GM19452 (cell line): Measurements from ENCODE around the gene PIP4K2C.
"Not testable (repeated sequence)": the region's sequence is repeated elsewhere in the genome, so short reads cannot be mapped to it uniquely, and the experiment has no call there.

Experiments used
- ATAC-seq: cut with Tn5 transposase; IDR thresholded peaks from one replicate; pipeline ENCODE4 v1.9.1; 2021; ENCODE audit not compliant: unreplicated experiment

Gene PIP4K2C

DNA sequence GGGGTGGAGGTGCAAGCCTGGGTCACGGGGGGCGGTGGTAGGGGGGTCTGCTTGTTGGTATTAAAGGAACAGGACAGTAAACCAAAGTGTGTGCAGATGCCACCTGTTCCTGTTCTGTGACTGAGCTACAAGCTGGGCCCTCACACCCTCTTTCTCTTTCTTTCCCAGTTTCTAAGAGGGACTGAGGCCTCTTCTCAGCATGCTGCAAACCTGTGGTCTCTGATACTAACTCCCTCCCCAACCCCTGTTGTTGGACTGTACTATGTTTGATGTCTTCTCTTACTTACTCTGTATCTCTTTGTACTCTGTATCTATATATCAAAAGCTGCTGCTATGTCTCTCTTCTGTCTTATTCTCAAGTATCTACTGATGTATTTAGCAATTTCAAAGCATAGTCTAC lies 6.9 kb upstream of the PIP4K2C start:
- ATAC-seq, result no peak

DNA sequence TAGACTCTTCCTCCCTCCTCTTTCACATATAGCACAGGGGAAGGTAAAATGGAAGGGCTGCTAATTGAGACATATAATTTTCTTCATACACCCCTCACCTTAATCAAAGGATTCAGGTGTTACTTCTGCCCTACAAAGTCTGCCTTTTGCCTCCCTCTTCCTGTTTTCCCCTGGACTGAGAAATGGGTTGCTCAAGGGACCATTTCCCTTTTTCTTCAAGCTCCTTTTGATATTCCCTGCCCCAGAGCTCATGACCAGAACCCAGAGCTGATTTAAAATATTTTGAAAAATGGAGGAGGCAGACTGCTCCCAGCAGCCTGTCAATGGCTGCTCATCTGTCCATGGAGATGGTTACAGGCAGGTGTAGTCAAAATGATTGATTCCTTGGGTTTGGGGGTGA lies 6.3 kb upstream of the PIP4K2C start:
- no peak for ATAC-seq

DNA sequence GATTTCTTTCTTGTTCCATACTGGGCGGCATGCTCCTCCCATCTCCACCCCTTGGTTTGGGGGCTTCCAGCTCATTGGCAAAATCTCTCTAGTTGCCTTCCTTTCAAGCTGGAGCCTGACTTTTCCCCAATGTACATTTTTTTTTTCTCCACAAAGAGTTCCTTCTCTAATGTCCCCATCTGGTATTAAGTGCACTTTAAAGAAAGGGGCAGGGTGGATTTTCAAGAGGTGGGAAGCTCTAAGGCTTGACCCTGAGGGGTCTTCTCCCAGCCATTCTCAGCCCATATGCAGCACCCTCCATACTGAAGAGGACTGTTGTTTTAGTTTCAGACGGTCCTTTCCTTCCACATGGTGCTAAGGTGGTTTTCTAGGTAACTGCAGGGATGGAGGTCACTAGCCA lies 5.8 kb upstream of the PIP4K2C start:
- no peak for ATAC-seq

DNA sequence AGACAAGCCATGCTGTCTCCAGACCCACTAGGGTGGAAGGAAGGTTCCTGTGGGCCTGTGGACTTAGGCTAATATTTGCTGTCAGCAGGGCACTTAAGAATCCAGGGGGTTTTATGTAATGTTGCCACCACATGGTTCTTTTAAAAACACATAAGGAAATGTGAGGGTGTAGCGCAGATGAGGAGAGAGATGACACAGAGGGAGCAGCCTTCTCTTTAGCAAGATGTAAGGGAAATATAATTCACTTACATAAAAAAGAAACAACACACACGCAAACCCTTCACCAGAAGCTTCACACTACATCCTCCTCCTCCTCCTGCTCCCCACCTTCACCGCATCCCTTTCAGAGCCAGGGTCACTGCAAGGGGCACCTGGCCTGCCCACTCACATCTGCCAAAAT lies 4.9 kb upstream of the PIP4K2C start:
- ATAC-seq, result no peak

GRCh38 chr12:57586832-57587429 lies 4.1 kb upstream of the PIP4K2C start:
- ATAC-seq, result no peak

DNA sequence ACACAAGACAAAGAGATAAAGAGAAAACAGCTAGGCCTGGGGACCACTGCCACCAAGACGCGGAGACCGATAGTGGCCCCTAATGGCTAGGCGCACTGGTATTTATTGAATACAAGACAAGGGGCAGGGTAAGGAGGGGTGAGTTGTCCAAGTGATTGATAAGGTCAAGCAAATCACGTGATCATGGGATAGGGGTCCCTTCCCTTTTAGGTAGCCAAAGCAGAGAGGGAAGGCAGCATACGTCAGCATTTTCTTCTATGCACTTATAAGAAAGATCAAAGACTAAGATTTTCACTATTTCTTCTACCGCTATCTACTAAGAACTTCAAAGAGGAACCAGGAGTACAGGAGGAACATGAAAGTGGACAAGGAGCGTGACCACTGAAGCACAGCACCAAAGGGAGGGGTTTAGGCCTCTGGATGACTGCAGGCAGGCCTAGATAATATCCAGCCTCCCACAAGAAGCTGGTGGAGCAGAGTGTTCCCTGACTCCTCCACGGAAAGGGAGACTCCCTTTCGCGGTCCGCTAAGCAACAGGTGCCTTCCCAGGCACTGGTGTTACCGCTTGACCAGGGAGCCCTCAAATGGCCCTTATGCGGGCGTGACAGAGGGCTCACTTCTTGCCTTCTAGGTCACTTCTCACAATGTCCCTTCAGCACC lies 1.9 kb upstream of the PIP4K2C start:
- ATAC-seq, result not testable (repeated sequence)

DNA sequence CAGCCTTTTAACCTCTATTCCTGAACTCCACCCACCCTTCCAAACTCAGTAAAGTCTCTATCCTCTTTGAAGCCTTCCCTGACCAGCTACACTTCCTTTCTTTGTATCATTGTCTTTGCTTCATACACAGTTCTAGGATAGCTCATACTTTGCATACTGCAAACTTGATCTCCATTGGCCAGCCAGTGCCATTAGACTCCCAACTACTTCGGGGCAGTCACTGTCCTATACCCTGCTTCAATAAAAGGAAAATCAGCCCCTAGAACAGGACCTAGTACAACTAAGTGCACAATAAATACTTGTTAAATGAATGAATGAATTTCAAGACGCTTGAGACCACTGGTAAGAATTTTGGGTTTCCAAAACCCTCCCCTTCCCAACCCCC lies 521 bp upstream of the PIP4K2C start:
- ATAC-seq, result no peak

DNA sequence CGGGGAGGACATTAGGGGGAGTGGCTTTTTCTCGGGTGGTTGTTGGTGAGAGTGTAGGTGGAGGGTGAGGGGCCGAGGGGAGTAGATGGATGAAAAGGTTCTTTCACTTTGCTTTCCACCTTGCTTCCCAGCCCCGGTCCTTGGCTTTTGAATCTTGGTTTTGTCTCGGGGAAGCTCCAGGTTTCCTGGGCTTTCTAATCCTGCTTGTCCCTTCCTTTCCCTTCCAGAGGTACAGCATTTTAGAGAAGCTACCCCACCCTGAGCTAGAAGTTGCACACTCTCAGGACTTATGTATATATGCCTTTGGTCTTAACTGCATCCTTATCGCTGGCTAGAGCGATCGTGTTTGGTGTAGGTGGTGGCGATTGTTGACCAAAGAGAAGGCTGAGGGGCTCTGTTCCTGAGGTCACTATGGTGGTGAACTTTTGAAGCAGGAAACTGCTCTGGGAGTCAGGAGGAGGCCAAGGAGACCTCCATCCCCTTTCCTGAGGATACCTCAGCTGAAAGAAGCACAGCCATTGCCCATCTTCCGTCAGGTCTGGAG lies 862 bp downstream of the PIP4K2C start:
- no peak for ATAC-seq

DNA sequence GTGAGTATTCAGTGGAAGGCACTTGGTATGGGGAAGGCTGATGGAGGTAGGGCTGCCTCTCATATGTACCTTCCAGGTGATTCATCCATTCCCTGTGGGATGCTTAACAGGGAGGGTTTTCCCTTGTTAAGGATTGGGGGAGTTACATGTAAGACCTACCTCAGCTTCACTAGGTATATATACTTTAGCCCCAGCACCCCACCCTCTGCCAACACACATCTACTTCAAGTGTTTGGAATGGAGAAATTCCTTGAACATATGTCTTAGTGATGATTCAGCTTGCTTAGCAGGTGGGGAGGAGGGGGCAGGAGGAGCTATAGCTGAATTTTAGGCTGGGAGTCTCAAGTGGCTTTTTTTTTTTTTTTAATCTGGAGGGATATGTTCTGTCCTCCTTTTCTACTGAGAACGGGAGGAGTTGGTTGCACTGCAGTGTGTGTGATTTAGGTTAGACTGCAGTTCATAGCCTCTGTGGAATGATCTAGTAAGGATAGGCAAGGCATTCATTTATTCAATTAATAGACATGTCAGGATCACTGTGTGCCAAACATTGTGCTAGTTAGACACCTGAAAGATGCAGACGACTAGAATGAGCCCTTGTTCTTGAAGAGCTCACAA lies 1.7 kb downstream of the PIP4K2C start:
- ATAC-seq, result no peak

GRCh38 chr12:57593187-57593586 lies 2.2 kb downstream of the PIP4K2C start:
- ATAC-seq, result no peak

DNA sequence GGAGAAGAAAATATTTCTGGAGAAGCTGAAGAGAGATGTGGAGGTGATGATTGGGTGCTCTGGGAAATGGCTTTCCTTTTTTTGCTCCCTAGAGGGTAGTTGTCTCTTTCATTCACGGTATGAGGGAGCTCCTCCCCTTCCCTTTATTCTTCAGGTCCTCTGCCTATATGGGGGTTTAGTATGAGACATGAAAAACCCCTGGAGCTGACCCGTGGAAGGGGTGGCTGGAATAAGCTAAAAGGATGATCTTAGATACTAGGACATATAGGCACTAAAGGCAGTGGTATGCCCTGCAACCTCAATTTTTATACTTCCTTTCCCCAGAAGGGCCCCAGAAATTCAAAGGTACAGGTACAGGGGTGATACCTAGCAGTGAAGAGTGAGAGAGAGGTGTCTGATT lies 9.4 kb downstream of the PIP4K2C start:
- no peak for ATAC-seq

DNA sequence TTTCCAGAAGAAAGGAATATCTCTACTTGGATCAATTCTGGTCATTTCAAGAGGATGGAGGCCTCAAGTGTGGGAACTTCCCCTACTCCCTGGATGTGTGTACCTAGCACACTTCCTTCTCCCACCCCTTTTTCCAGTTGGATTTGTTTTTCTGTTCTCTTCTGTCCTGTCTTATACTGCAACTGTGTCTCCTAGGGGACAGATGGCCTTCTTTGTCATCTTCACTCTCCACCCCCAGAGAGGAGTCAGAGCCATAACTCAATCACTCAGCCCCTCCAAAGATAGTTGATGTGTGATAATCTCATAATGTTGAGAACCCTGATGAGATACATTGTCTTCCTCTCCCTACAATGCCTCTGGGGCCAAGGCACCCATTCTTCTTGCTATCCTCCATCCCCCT lies 11.6 kb downstream of the PIP4K2C start:
- no peak for ATAC-seq

DNA sequence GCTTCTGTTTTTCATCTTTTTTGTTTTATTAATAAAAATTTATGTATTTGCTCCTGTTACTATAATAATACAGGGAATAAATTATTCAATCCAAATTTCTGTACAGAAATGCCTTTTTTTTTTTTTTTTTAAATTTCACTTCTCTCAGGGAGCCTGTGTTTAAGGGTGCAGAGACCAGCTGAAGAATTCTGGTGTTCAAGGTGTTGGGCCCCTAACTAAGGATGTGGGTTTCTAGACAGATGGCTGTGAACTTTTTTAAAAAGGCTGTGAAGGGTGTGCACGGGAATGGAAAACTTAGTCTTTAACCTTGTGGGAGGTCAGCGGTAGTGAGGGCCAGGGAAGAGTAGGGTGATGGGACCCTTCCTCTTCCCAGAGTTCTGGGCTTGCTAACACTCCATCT lies 12.3 kb downstream of the PIP4K2C start:
- ATAC-seq, result no peak

GRCh38 chr12:57603815-57604453 lies 12.9 kb downstream of the PIP4K2C start:
- no peak for ATAC-seq

DNA sequence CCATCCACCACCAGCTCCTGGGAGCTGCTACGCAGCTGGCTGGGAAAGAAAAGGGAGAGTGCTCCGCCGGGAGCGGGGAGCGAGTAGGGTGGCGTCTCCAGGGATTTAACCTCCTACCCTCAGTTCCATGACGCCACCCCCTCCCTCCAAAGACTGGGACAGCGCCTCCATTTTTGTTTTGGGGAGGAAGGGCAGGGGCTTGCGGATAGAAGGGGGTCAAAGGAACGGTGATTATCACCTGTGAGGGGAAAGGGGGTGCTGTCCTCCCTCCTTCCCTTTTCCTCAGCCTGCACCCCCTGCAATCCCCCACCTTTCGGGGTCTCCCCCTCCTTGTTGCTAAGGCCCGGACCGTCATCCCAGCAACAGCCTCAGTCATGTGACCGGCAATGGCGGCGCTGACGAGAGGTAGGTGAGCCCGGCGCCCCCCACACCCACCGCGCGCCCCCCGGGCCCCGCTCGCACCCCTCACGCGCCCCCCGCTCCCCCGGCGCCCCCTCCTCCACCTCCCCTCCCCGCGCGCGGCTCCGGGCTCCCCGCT lies 13.5 kb downstream of the PIP4K2C start, which contains the start of gene DTX3:
Gene DTX3 (plus strand): TSS at position 371 of the 538 bp plus-strand sequence. CDS start 1,694 bp downstream, outside the sequence.
- no peak for ATAC-seq

DNA sequence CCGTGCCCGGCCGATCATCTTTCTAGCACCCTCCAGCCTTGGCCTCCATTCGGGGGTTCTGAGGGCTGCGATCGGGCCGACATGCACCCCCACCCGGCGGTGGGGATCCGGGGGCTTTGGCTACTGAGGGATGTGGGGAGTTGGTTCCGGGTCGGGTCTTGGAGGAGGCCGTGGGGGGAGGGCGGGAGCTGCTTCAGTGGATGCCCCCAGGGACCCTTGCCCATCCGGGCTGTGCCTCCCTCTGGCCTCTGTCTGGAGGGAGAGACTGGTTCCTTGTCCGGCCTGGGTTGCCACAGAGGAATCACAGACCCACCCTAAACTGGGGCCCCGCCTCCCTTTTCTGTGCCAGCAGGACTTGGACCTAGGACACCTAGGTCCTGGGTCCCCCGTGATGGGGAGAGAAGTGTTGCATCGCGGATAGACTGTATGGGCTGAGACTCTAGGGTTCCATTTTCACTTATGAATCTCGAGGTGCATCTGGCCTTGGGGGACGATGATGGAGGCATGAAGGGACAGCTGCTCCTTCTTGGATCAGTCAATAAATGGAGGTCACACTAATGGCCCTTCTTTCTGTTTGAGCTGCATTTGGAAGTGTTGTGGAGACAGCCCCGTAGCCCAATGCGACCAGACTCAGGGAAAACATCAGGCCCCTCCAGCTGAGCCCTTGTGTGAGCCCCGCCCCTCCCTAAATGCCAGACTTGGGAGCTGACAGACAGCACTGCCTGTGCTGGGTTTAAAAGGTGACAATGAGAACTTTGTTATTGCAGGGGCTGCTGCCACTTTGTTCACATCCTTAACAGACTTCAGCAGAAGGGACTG lies 14.2 kb downstream of the PIP4K2C start:
- no peak for ATAC-seq

- ATAC-seq, result no peak
Measured at GRCh38 chr12:57605811-57606311, 14.9 kb downstream of the PIP4K2C start.

GRCh38 chr12:57606399-57606798 lies 15.4 kb downstream of the PIP4K2C start:
- ATAC-seq, result no peak

- no peak for ATAC-seq
Measured at GRCh38 chr12:57606821-57607220, 15.8 kb downstream of the PIP4K2C start.

DNA sequence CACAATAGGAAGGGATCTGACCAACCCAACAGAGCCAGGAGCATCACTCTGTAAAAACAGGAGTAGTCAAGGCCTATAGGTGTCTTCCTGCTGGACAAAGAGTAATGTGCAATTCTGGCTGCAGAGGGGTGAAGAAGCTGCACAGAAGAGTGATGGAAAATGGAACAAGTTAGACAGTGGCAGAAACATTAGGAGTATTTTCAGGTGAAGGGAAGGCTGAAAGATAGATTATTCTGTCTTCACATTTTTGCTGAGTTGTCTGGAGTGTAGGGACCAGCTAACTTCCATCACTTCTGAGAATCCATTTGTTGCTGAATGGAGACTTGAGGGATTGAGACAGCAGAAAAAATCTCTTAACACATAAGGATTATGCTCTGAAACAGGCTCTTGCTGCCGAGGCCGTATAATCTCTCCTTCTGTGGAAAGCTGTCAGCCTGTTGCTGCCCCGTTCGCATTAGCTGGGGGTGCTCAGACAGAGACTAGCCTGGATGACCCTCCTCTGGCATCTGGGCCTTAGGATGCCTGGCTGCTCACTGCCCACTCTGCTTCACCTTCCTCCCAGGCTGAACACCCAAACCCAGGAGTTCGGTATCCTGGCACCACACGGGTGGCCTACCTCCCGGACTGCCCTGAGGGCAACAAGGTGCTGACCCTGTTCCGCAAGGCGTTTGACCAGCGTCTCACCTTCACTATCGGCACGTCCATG lies 17.1 kb downstream of the PIP4K2C start:
- no peak for ATAC-seq
